HuH-7.5 (cell line): ENCODE results near the gene SGSM2.
A peak's percentile ranks its signal among the peaks of the same experiment; 100 is the strongest.

ENCODE experiments used
- DNase-seq: peaks from one replicate; pipeline ENCODE4 v3.0.0; 2011; ENCODE audit warnings: low spot score

The SGSM2 gene

DNA sequence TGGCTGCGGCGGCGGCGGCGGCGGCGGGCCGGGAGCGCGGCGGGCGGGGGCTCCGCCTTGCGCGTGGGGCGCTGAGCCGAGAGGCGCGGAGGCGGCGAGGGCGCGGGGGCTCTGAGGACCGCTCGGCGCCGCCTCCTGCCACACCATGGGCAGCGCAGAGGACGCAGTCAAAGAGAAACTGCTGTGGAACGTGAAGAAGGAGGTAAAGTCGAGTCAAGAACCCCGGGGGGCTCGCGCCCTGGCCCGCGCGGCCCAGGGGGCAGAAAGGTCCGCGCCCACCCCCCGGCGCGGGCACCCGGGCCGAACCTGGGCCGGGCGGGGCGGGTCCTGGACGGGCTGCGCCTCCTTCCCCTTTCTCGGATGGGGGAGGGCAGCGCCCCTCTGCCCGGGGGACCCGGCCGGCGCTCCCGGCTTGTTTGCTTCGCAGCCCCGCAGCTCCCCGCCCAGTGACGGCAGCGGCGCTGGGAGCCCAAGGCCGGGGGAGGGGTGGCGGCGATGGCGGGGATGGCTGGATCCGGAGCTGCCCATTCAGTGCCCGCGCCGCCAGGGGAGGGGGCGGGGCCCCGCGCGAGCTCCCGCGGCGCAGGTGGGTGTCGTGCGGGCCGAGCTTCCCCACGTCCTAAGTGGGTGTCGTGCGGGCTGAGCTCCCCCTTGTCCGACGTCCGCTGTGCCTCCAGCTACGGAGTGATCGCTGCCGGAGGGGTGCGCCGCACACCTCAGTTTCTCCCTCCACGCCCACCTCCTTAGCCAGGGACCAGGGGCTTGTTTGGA lies 428 bp downstream of the SGSM2 start:
- DNase-seq: peak; percentile 74

DNA sequence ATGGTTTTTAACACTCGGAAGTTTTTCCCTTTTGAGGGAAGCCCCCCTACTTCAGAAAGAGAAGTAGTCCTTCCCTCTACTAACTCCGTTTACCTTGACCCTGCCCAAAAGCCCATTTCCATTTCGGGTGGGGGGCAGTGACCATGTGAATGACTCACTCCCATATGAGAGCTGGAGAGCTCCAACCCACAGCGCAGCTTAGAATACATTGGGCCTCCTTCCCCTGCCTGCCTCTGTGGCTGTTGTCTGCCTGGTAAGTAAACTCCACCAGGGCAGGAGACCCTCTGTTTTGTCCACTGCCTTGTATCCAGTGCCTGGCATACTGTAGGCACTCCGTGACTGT lies 985 bp downstream of the SGSM2 start:
- no peak for DNase-seq

DNA sequence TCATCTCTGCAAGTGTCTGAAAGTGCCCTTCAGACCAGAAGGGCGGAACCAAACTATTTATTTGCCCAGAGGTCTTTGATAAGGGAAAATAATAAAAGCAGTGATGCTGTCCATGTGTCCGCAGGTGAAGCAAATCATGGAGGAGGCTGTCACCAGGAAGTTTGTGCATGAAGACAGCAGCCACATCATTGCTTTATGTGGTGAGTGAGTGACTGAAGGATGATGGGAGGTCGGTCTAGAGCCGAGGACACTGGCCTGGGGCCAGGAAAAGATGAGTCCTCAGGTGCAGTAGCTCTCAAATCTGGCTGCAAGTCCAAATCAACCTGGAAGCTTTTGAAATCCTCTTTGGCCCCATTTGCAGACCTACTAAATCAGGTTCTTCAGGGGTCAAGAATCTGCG lies 6.1 kb downstream of the SGSM2 start:
- no peak for DNase-seq

DNA sequence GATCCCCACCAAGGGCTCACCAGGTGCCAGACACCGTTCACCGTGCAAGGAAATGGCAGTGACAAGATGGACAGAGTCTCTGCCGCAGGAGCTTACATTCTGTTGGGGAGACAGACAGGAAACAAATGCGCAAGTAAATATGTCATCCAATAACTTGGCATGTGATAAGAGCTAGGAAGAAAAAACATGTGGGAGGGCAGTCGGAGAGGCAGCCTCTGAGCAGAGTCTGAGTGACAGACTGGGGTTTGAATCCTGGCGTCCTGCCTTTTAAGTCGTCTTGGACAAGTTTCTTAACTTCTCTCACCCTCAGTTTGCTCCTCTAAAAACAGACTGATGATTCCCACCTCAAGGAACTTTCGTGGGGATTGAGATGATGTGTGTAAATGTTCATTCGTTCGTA lies 7.2 kb downstream of the SGSM2 start:
- DNase-seq: no peak

DNA sequence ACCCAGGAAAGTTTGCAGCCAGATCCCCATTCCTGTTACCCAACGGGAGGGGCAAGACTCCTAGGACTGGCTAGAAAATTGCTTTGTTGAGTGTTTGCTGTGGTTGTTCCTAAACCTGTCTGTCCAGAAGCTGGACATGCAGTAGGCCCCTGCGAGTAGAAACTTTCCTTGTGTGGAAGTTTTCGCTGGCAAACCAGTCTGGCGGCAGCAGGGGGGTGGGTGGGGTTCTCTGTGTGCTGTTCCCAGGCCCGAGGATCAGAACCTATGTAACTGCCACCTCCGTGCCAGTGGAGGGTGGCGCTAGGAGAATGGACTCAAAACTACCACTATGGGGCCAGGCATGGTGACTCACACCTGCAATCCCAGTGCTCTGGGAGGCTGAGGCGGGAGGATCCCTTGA lies 9.2 kb downstream of the SGSM2 start:
- DNase-seq: no peak

DNA sequence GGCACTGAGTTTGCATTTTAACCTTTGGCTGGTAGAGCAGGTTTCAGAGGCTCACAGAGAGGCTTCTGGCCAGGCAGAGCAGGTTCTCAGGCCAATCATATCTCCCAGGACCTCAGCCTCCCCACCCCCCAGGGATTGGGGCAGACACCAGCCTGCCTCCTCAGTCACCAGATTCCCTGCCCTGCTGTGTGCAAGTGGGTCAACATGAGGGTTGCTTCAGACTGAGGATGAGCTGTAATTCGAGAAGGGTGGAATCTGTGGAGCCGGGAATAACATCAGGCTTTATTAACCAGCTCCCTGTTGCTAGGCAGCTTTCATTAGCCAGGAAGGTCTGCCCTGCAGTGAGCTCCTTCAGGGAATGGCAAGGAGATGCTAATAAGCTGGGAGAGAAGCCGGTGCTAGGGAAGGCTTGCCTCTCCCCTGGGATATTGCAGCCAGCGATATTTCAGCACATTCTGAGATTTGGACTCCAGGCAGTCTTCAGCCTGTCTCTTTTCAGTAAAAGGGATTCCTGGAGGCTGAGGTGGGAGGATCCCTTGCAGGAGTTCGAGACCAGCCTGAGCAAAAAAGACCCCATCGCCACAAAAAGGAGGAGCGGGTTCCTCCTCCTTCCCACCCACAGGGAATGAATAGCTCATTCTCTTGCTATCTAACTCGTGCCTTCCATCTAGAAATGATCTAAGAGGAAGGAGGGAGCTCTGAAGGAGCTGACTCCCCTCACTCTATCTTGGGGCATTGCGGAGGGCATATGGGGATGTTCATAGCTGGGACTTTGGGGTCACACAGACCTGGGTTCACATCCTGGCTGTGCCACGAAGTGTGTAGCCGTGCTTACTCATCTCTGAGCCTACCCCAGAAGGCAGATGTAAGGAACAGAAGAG lies 10.7 kb downstream of the SGSM2 start:
- peak; percentile 61 for DNase-seq

DNA sequence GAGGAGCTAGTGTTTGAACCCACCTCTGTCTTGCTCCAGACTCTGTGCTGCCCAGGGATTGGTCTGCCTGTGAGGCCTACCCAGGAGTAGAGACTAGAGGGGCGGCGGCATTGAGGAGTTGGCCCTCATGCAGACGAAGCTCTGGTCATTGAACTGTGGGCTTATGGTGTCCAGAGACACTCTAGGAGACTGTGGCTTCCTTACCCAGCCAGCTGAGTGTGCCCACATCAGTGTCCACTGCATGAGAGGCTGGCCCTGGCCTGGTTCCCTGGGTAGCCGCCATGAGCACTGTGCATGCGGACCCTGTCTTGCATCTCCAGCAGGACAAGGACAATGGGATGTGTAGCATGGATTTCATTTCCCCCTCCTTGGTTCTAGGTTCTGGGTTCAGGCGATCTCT lies 14.0 kb downstream of the SGSM2 start:
- no peak for DNase-seq

DNA sequence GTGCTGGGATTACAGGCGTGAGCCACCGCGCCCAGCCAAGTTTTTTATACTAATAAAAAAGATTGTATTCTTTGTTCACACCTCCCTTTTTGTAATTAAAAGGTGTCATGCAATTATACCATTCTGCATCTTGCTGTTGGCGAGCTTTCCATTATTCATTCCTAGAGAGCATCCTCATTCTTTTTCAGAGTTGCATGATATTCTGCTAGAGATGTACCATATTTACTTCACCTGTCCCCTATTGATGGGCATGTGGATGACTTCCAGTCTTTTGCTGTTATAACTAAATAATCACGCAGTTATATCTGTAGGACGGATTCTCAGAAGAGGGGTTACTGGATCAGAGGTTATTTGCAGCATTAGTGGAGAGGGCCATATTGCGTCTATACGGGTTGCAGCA lies 17.0 kb downstream of the SGSM2 start:
- no peak for DNase-seq

DNA sequence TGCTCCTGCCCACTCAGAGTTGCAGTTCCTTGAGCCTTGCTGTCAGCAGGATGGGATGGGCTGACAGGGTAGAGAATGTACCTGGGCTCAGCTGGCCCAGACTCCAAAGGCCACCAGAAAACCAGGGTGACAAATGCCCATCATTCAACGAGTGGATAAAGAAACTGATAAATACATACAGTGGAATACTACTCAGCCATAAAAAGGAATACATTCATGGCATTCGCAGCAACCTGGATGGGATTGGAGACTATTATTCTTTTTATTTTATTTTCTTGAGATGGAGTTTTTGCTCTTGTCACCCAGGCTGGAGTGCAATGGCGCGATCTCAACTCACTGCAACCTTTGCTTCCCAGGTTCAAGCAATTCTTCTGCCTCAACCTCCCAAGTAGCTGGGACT lies 19.9 kb downstream of the SGSM2 start:
- no peak for DNase-seq

DNA sequence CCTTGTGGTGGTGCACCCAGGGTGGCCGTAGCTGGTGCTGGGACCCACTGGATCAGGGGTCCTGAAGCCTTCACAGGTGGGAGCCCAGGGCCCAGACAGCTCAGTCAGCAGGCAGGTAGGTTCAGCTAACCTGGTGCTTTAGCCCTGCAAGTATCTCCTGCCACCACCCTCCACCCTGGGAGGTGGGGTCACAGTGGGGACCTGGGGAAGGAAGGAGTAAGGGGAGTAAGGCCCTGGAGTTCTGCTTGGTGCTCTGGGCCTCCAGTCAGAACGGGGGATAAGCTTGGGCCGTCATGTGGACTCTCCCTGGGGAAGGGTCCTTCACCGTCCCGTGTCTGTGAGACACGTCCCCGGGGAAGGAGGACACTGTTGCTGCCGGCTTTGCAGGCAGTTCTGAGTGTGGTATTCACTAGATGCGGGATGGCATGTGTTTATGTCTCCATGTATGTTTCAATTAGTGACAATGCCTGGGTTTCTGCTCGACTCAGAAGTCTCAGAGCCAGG lies 20.7 kb downstream of the SGSM2 start:
- no peak for DNase-seq

DNA sequence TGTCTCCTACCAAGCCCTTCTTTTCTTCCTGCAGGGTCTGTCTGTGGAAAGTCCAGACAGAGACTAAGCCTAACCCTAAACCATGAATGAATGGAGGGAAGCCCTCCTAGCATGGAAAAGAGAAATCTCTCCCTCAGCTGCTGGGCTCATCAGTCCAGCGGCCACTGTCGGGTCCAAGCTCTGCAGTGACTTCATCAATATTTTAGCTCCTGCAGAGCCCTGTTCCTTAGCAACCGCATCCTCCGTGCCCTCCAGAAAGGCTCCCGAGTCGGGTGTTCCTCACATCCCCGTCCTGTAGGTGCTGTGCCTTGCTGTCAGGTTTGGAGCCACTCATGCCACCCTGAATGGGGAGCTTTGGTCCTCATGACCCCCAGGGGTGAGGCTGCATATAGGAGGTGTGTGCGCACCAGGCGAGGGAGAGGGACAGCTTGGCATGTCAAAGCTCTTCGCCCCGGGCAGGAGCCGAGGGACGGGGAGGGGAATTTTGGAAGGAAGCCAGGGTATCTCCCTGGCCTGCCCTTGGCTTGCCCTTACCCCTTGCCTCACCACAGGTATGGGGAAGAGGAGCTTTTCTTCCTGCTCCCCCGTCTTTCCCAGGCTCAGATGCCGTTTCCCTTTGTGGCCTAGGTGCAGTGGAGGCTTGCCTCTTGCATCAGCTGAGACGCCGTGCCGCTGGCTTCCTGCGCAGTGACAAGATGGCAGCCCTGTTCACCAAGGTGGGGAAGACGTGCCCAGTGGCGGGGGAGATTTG lies 23.9 kb downstream of the SGSM2 start:
- no peak for DNase-seq

DNA sequence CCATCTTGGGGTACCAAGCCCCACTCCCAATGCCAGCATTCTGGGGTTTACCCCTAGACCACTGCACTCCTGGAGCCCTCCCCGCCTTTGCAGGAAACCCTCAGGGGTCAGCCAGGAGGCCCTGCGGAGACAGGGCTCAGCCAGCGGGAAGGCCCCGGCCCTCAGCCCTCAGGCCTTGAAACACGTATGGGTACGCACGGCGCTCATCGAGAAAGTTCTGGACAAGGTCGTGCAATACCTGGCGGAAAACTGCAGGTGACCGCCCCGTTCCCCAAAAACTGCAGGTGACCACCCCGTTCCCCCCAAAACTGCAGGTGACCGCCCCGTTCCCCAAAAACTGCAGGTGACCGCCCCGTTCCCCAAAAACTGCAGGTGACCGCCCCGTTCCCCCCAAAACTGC lies 24.7 kb downstream of the SGSM2 start:
- DNase-seq: no peak

DNA sequence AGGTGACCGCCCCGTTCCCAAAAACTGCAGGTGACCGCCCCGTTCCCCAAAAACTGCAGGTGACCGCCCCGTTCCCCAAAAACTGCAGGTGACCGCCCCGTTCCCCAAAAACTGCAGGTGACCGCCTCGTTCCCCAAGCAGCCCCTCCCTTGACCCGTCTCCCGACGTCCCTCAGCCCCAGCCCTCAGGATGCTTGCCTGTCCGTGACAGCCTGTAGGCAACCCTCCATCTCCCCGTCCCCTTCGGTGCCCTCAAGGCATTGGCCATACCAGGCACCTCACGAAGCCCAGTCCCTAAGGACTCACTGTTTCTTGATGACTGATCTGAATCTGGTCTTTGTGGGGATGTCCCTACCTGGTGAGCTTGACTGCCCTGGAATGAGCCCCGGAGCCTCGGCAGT lies 25.1 kb downstream of the SGSM2 start:
- no peak for DNase-seq

DNA sequence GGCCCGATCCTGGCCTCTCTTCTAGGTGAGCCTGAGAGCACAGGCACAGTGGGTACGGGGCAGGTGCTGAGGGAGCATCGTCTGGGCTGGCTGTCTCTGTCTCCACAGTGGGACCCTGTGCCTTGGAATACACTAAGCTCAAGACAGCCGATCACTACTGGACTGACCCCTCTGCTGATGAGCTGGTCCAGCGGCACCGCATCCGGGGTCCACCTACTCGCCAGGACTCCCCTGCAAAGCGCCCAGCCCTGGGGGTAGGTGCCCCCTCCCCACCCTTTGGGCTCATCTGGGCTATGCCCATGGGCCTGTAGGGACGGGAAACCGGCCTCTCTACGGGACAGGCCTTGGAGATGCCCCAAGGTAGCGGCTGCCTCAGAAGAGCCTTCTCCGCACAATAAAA lies 25.6 kb downstream of the SGSM2 start:
- DNase-seq: no peak

DNA sequence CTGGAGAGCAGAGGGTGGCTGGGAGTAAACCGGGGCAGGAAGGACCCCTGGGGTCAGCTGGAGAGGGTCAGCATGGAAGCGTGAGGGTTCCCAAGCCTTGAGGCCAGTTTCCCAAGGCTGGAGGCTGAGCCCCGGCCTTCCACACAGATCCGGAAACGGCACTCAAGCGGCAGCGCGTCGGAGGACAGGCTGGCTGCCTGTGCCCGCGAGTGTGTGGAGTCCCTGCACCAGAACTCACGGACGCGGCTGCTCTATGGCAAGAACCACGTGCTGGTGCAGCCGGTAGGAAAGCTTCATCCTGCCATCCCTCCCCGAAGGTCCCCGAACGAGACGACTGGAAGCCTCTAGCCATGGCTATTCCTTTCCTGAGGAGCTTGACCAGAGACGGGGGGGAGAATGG lies 26.0 kb downstream of the SGSM2 start:
- DNase-seq: no peak

DNA sequence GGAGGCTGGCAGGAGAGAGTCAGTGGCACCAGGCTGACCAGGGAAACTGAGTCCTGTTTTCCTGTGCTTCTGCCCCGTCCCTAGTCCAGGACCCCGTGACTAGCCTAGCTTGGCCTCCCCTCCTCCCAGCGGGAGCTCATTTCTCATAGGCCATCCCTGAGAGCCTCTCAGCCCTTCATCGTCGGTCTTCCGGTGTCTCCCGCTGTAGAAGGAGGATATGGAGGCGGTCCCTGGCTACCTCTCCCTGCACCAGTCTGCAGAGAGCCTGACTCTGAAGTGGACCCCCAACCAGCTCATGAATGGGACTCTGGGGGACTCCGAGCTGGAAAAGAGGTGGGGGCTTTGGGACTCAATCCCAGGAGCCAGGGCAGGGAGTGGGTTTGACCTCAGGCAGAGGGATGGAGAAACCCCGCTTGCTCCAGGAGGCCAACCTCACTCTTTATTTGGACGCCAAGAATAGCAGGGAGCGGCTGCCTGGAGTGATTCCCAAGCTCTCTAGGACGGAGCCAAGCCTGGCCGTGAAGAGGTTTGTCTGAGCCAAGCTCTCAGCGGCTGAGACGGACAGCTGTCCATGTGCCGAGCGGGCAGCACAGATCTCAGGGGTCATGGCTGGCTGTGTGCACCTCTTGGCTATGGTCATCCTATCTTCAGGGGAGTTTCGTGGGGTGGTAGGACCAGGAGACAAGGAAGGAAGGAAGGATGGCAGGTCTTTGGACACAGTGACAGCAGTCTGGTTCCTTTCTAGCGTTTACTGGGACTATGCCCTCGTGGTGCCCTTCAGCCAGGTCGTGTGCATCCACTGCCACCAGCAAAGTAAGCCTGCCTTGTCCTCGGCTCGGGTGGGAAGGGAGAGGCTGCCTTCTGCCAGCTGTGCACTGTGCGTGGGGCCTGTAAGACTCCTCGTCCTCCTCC lies 26.8 kb downstream of the SGSM2 start:
- DNase-seq: no peak

DNA sequence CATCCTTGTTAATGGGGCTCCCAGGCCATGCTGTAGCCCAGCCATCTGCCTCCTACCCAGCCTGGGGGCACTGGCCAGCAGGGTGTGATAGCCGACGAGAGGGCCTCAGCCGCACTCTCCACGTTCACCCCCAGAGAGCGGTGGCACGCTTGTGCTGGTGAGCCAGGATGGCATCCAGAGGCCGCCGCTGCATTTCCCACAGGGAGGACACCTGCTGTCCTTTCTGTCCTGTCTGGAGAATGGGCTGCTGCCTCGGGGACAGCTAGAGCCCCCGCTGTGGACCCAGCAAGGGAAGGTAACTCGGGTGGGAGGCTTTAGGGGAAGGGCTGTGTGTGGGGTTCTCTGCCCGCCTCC lies 27.4 kb downstream of the SGSM2 start:
- no peak for DNase-seq

DNA sequence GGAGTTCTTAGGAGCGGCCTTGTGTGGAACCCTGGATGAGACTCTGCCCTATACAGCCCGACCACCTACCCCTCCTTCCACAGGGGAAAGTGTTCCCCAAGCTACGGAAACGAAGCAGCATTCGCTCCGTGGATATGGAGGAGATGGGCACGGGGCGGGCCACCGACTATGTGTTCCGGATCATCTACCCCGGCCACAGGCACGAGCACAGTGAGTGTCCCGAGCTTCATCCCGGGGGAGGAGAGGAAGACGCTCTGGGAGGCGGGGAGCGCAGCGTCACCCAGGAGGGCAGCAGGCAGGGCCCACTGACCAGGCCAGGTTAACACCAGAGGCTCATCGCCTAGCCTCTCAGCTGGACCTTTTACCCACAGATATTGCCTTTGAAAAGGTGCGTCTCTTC lies 27.8 kb downstream of the SGSM2 start:
- no peak for DNase-seq

DNA sequence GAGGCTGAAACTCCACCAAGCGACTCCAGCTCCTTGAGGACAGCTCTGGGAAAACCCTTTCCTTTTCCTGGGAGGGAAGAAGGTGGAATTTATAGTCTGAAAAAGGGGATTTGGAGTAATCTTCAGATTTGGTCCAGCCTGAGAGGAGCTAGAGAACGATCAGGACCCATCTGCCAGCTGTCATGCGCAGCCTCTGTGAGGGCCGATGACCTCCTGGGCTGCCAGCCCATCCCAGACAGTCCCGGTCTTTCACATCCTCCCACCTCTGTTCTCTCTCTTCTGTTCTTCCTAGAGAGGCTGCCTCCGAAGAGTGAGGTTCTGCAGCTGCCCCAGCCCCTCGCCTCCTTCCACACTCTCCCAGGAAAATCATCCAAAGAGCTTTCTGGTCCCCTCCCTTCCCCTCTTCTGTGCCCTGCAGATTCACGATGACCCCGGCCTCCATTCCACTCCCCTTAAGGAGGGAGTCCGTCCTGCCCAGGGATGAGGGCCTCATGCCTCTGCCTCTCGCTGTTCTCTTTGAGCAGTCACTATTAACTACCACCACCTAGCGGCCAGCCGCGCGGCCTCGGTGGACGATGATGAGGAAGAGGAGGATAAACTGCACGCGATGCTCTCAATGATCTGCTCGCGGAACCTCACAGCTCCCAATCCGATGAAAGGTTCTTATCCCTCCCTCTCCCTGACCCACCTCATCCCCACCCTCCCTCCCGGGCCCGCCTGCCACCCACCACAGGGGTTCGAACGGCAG lies 29.6 kb downstream of the SGSM2 start:
- peak; percentile 57 for DNase-seq

DNA sequence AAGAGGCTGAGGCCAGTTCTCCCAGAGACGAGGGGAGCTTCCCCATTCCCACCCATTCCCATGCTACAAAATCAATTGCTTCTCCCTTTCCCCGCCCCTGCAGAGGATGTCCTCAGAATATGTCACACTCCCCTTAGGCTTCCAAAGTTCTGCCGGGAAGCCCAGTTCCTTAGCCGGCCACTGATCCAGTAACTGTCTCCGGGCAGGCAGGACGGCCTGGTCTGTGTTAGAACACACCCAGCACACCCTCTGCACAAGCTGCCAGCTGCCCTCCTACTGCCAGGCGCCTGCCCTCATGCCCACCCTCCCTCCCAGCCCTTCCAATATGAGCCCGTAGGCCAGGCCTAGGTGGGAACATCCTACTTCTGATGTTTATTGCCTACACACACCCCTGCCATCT lies 31.1 kb downstream of the SGSM2 start:
- DNase-seq: no peak

DNA sequence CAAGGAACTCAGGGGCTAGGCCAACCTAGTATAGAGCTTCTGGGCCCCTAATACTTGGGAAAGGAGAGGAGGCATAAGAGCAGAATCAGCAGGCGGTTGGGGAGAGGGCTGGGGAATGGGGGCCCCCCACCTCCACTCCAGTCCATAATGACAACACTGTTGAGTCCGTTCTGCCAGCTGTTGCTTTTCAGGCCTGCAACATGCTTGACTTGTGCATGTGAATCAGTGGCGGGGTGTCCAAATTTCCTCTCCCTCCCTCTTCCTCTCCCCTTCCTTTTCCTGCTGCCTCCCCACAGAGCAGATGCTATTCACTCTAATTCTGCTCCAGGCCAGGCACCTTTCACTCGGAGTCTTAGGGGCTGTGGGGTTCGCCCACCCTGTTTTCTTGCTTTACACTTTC lies 31.7 kb downstream of the SGSM2 start:
- no peak for DNase-seq
